ENCODE measurements around the gene UNC13A. TPM values are rescaled to one million over a fixed set of nuclear protein-coding genes. Genes with fewer than 3 reads are reported as not detected.

Gene UNC13A
- total and polyA plus RNA-seq, 2 of the 13 experiments (the other 11 are each of a cell fraction or from before 2014, with no cell fraction given), result 0.11 to 0.45 TPM

DNA sequence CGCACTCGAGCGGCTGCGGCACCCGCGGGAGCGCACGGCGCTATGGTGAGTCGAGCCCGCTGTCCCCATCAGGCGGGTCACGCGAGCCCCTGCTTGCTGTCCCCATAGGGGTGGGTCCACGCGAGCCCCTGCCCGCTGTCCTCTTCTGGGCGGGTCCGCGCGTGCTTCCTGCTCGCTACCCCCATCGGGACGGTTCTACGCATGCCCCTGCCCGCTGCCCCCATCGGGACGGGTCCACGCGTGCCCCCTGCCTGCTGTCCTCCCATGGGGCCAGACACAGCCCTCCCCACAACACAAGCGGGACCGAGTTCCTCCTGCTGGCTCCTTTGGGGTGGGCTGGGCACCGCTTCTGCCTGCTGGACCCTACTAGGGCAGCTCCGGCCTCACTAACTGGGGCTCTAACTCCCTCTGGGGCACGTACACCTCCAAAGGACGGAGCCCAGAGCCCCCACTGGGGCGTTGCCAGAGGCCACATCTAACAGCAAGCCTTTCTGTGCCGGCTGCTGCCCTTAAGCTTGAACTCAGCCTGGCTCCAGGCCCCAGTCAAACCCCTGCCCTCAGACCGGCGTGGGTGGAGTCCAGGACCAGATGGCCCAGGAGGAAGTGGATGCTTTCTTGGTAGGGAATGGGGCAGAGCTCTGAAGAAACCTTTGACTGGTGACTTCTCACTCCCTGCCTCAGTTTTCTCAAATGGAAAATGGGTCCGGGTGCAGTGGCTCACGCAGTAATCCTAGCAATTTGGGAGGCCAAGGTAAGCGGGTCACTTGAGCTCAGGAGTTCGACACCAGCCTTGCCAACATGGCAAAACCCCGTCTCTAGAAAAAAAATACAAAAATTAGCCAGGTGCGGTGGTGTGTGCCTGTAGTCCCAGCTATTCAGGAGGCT lies 132.0 kb downstream of the UNC13A start (continued):
- TF ChIP-seq, protein P1, sequence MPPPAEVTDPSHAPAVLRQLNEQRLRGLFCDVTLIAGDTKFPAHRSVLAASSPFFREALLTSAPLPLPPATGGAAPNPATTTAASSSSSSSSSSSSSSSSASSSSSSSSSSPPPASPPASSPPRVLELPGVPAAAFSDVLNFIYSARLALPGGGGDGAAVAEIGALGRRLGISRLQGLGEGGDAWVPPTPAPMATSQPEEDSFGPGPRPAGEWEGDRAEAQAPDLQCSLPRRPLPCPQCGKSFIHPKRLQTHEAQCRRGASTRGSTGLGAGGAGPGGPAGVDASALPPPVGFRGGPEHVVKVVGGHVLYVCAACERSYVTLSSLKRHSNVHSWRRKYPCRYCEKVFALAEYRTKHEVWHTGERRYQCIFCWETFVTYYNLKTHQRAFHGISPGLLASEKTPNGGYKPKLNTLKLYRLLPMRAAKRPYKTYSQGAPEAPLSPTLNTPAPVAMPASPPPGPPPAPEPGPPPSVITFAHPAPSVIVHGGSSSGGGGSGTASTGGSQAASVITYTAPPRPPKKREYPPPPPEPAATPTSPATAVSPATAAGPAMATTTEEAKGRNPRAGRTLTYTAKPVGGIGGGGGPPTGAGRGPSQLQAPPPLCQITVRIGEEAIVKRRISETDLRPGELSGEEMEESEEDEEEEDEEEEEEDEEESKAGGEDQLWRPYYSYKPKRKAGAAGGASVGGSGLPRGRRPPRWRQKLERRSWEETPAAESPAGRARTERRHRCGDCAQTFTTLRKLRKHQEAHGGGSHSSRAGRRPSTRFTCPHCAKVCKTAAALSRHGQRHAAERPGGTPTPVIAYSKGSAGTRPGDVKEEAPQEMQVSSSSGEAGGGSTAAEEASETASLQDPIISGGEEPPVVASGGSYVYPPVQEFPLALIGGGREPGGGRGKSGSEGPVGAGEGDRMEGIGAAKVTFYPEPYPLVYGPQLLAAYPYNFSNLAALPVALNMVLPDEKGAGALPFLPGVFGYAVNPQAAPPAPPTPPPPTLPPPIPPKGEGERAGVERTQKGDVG (CRISPR knock-in tag; IDR thresholded peaks at IDR 0.05; ENCODE audit: borderline replicate concordance), result peak; percentile 54; the same call in 1 of the 2 replicates
- no peak for TF ChIP-seq ZNF589 (CRISPR knock-in tag; conservative IDR thresholded peaks at IDR 0.05)
- TF ChIP-seq ZSCAN31 (CRISPR knock-in tag; IDR thresholded peaks at IDR 0.05; ENCODE audit: low read depth), result no peak; the same call in 1 of the 2 replicates
- no peak for TF ChIP-seq ATF1 (CRISPR knock-in tag; IDR thresholded peaks at IDR 0.05)
- TF ChIP-seq ZNF292 (CRISPR knock-in tag; IDR thresholded peaks at IDR 0.05; ENCODE audit: borderline replicate concordance, low read depth), result no peak
- no peak; the same call in 1 of the 2 replicates for TF ChIP-seq ZNF607 (CRISPR knock-in tag; IDR thresholded peaks at IDR 0.05; ENCODE audit: borderline replicate concordance)
- TF ChIP-seq SAFB2 (CRISPR knock-in tag; IDR thresholded peaks at IDR 0.05; ENCODE audit: borderline replicate concordance, low read depth), result no peak
- no peak for TF ChIP-seq ZNF883 (CRISPR knock-in tag; IDR thresholded peaks at IDR 0.05; ENCODE audit: not compliant biosample characterization)
- TF ChIP-seq, protein P2, sequence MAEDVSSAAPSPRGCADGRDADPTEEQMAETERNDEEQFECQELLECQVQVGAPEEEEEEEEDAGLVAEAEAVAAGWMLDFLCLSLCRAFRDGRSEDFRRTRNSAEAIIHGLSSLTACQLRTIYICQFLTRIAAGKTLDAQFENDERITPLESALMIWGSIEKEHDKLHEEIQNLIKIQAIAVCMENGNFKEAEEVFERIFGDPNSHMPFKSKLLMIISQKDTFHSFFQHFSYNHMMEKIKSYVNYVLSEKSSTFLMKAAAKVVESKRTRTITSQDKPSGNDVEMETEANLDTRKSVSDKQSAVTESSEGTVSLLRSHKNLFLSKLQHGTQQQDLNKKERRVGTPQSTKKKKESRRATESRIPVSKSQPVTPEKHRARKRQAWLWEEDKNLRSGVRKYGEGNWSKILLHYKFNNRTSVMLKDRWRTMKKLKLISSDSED (CRISPR knock-in tag; IDR thresholded peaks at IDR 0.05), result no peak
- TF ChIP-seq SMC3 (IDR thresholded peaks at IDR 0.05; ENCODE audit: low read length), result no peak
- TF ChIP-seq, protein P3, sequence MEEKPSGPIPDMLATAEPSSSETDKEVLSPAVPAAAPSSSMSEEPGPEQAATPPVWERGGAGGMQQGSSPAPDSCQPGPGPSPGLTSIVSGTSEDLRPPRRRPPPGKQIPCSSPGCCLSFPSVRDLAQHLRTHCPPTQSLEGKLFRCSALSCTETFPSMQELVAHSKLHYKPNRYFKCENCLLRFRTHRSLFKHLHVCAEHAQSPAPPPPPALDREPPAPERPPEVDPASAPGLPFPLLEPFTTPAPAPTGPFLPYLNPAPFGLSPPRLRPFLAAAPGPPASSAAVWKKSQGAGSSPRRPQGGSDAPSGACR (CRISPR knock-in tag; IDR thresholded peaks at IDR 0.05), result no peak
- TF ChIP-seq KAT8 (CRISPR knock-in tag; IDR thresholded peaks at IDR 0.05), result no peak
- TF ChIP-seq GATAD2A (CRISPR knock-in tag; IDR thresholded peaks at IDR 0.05), result no peak
- peak; percentile 61 for TF ChIP-seq ZBTB38 (CRISPR knock-in tag; IDR thresholded peaks at IDR 0.05)
- TF ChIP-seq, protein P4, sequence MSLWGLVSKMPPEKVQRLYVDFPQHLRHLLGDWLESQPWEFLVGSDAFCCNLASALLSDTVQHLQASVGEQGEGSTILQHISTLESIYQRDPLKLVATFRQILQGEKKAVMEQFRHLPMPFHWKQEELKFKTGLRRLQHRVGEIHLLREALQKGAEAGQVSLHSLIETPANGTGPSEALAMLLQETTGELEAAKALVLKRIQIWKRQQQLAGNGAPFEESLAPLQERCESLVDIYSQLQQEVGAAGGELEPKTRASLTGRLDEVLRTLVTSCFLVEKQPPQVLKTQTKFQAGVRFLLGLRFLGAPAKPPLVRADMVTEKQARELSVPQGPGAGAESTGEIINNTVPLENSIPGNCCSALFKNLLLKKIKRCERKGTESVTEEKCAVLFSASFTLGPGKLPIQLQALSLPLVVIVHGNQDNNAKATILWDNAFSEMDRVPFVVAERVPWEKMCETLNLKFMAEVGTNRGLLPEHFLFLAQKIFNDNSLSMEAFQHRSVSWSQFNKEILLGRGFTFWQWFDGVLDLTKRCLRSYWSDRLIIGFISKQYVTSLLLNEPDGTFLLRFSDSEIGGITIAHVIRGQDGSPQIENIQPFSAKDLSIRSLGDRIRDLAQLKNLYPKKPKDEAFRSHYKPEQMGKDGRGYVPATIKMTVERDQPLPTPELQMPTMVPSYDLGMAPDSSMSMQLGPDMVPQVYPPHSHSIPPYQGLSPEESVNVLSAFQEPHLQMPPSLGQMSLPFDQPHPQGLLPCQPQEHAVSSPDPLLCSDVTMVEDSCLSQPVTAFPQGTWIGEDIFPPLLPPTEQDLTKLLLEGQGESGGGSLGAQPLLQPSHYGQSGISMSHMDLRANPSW (CRISPR knock-in tag; IDR thresholded peaks at IDR 0.05; ENCODE audit: borderline replicate concordance), result no peak
- no peak for TF ChIP-seq ZNF264 (CRISPR knock-in tag; IDR thresholded peaks at IDR 0.05)
- no peak for TF ChIP-seq ZNF296 (CRISPR knock-in tag; conservative IDR thresholded peaks at IDR 0.05)
- TF ChIP-seq SMARCC2 (IDR thresholded peaks at IDR 0.05), result no peak
- TF ChIP-seq, protein P5, sequence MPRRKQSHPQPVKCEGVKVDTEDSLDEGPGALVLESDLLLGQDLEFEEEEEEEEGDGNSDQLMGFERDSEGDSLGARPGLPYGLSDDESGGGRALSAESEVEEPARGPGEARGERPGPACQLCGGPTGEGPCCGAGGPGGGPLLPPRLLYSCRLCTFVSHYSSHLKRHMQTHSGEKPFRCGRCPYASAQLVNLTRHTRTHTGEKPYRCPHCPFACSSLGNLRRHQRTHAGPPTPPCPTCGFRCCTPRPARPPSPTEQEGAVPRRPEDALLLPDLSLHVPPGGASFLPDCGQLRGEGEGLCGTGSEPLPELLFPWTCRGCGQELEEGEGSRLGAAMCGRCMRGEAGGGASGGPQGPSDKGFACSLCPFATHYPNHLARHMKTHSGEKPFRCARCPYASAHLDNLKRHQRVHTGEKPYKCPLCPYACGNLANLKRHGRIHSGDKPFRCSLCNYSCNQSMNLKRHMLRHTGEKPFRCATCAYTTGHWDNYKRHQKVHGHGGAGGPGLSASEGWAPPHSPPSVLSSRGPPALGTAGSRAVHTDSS (CRISPR knock-in tag; conservative IDR thresholded peaks at IDR 0.05), result no peak

Data from HepG2 (cell line).